HG03139 (cell line): ENCODE data around the gene SRSF3.
"Not testable (repeated sequence)": the region's sequence is repeated elsewhere in the genome, so short reads cannot be mapped to it uniquely, and the experiment has no call there.

Source experiments
- ATAC-seq: cut with Tn5 transposase; IDR thresholded peaks from one replicate; pipeline ENCODE4 v1.9.1; 2021; ENCODE audit not compliant: unreplicated experiment

The SRSF3 gene

GRCh38 chr6:36604090-36605060 lies 10.2 kb downstream of the SRSF3 start:
- ATAC-seq = no peak

- no peak for ATAC-seq
These were observed 11.0 kb downstream of the SRSF3 start for GRCh38 chr6:36605143-36605542.

GRCh38 chr6:36605560-36606391 lies 11.6 kb downstream of the SRSF3 start:
- ATAC-seq = no peak

- ATAC-seq = not testable (repeated sequence)
These were observed 13.1 kb downstream of the SRSF3 start for GRCh38 chr6:36607305-36607682.

- no peak for ATAC-seq
These were observed 13.7 kb downstream of the SRSF3 start for GRCh38 chr6:36607683-36608386.

- ATAC-seq = no peak
These were observed 14.8 kb downstream of the SRSF3 start for GRCh38 chr6:36608788-36609563.

GRCh38 chr6:36609582-36609981 lies 15.4 kb downstream of the SRSF3 start:
- no peak for ATAC-seq

GRCh38 chr6:36610041-36610955 lies 16.1 kb downstream of the SRSF3 start:
- ATAC-seq = no peak

GRCh38 chr6:36610956-36611336 lies 16.8 kb downstream of the SRSF3 start:
- ATAC-seq = no peak

- ATAC-seq = not testable (repeated sequence)
These were observed 17.5 kb downstream of the SRSF3 start for GRCh38 chr6:36611679-36612078.

- no peak for ATAC-seq
These were observed 18.0 kb downstream of the SRSF3 start for GRCh38 chr6:36612101-36612625.

GRCh38 chr6:36613200-36613995 lies 19.2 kb downstream of the SRSF3 start:
- ATAC-seq = no peak

GRCh38 chr6:36615018-36615761 lies 21.0 kb downstream of the SRSF3 start:
- no peak for ATAC-seq

- ATAC-seq = no peak
These were observed 22.8 kb downstream of the SRSF3 start for GRCh38 chr6:36616893-36617521.

- ATAC-seq = no peak
These were observed 24.5 kb downstream of the SRSF3 start for GRCh38 chr6:36618366-36619355.

GRCh38 chr6:36621371-36621855 lies 27.3 kb downstream of the SRSF3 start:
- ATAC-seq = no peak
